IPS-15b (cell line): ENCODE results near the gene TRIM73.
"Not testable (repeated sequence)": the region's sequence is repeated elsewhere in the genome, so short reads cannot be mapped to it uniquely, and the experiment has no call there.

Experiments used
- H3K27me3 ChIP-seq: one replicate; pipeline ENCODE4 v1.6.1; 2013; ENCODE audit warnings: low read length; ENCODE audit not compliant: control insufficient read depth, insufficient read depth
- H3K36me3 ChIP-seq: one replicate; pipeline ENCODE4 v1.6.1; 2013; ENCODE audit warnings: low read length; ENCODE audit not compliant: control insufficient read depth, insufficient read depth
- H3K4me1 ChIP-seq: one replicate; pipeline ENCODE4 v1.6.1; 2013; ENCODE audit warnings: mild to moderate bottlenecking, low read length; ENCODE audit not compliant: control insufficient read depth, insufficient read depth
- H3K4me3 ChIP-seq: one replicate; pipeline ENCODE4 v1.5.1; 2013; ENCODE audit warnings: low read depth, low read length
- H3K9ac ChIP-seq: one replicate; pipeline ENCODE4 v1.6.1; 2013; ENCODE audit warnings: low read depth, mild to moderate bottlenecking, low read length
- H3K9me3 ChIP-seq: one replicate; pipeline ENCODE4 v1.6.1; 2013; ENCODE audit warnings: mild to moderate bottlenecking, low read length; ENCODE audit not compliant: control insufficient read depth, insufficient read depth

Gene TRIM73

DNA sequence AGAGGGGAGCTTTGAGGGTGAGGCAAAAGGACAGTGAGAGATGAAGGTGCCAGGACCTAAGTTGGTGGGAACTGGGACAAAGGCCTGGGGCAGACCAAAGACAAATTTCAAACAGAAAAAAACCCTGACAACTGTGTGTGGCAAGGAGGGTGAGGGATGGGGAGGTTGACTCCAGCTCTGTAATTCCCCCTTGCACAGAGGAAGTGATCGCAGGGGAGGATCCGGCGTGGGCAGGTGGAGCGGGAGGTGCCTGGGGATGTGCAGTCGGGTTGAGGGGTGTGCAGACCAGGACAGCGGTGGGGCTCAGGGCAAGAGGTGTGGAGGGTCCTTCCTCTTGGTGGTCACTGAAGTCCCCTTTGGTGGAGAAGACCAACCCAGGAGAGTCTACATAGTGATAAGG, 5.1 kb downstream of the TRIM73 start:
- not testable (repeated sequence) for H3K36me3 ChIP-seq, H3K9ac ChIP-seq, H3K27me3 ChIP-seq, H3K4me1 ChIP-seq, H3K4me3 ChIP-seq, H3K9me3 ChIP-seq

DNA sequence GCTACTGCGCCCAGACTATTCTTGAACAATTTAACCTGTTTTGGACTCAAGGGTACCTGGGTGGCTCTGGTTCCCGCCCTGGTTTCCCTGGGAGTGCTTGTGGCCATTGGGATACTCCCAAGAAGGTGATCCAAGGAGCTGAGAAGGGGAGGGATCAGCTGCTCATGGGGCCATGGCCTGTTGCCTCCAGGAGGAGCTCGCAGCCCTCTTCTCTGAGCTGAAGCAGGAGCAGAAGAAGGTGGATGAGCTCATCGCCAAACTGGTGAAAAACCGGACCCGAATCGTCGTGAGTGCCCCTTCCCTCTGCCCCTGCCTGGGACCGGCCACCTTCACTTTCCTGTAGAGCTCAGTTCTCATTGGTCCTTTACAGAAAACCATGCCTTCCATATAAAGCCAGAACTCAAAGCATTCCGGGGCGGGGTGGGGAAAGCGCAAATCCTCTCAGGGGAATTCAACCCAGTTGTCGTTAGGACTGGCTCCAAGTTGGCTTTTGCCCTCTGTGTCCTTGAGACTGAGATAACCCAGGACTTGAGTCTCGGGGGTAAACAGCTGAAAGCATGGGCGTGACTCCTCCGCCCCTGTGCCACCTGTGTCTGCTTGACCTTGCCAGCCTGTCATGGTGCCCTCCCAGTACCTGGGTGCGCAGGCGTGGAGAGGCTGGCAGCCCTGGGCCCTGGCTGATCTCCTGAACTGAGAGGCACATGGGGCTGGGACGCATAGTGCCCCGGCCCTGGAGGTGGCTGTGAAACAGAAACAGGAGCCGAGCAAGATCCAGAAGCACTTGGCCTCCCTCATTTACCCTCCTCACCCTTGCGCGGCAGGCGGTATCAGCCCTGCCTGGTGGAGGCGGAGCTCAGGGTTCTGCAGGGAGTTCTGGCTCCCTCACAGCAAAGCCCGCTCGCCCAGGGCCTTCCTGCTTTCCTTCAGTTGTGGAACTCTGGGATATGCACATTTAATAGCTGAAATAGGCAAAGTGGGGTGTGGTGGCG, 8.3 kb downstream of the TRIM73 start:
- not testable (repeated sequence) for H3K36me3 ChIP-seq, H3K4me3 ChIP-seq, H3K27me3 ChIP-seq, H3K9ac ChIP-seq, H3K4me1 ChIP-seq, H3K9me3 ChIP-seq

DNA sequence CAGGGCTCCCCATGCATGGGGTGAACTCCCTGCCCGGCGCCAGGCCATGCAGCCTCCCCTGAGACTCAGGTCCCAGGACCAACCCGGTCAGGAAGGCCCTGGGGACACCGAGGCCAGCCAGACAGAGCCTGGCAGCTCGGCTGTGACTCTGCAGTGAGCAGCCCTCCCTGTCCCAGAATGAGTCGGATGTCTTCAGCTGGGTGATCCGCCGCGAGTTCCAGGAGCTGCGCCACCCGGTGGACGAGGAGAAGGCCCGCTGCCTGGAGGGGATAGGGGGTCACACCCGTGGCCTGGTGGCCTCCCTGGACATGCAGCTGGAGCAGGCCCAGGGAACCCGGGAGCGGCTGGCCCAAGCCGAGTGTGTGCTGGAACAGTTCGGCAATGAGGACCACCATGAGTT, 9.2 kb downstream of the TRIM73 start:
- not testable (repeated sequence) for H3K36me3 ChIP-seq, H3K9ac ChIP-seq, H3K4me3 ChIP-seq, H3K27me3 ChIP-seq, H3K9me3 ChIP-seq, H3K4me1 ChIP-seq

DNA sequence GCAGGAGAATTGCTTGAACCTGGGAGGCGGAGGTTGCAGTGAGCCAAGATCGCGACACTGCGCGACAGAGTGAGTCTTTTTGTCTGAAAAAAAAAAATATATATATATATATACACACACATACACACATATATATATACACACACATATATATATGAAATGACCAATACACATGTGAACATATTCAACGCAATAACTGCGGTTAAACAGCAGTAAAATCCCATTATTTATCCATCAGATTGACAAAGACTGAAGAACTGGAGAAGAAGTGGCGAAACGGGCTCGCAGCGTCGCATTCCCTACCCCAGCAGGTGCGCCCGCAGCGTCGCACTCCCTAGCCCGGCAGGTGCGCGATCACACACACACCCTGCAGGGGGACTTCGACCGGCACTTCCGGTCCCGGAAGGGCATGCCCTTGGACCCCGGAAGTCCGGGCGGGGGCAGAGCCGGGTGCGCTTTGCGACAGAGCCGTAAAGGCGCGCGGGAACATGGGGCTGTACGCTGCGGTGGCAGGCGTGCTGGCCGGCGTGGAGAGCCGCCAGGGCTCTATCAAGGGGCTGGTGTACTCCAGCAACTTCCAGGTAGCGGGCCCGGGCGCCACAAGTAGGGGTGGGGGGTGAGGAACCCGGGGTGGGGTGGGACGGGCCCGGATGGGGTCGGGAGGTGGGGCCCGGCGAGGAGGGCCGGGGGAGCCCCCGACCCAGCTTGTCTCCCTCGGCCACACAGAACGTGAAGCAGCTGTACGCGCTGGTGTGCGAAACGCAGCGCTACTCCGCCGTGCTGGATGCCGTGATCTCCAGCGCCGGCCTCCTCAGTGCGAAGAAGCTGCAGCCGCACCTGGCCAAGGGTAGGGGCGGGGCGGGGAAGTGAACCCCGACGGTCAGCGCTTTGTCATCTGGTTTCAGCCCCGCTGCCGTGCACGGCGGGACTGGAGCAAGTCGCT, 14.7 kb downstream of the TRIM73 start:
- H3K36me3 ChIP-seq, H3K9ac ChIP-seq, H3K27me3 ChIP-seq, H3K4me3 ChIP-seq, H3K4me1 ChIP-seq, H3K9me3 ChIP-seq: not testable (repeated sequence)

DNA sequence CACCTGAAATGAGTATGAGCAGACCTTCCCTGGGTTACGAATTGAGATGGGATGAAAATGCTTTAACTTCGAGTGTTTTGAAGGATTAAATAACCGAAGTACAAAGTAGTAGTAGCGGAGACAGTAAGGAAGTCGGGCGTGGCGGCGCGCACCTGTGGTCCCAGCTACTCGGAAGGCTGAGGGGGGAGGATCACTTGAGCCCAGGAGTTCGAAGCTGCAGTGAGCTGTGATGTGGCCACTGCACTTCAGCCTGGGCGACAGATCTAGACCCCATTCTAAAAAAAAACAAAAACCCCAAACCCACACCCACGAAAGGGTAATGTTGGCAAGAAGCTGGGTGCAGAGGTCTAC, 15.4 kb downstream of the TRIM73 start:
- not testable (repeated sequence) for H3K36me3 ChIP-seq, H3K4me1 ChIP-seq, H3K9ac ChIP-seq

DNA sequence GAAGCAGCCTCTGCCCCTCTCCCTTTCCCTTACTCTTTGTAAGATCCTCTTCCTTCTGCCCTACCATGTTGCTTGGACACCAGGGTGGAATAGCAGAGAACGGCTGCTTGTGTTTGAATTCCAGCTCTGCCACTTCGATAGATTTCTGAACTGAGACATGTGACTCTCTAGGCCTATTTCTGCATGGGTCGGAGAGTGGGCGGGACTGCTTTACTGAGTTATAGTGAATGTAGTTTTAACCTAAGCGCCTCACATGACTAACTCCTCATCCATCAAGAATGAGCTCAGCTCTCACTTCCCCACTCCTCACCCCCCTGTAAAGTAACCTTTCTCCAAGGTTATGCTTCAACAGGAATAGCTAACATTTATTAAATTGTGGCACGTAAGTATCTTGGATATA, 18.8 kb downstream of the TRIM73 start:
- H3K4me3 ChIP-seq, H3K4me1 ChIP-seq, H3K9ac ChIP-seq: not testable (repeated sequence)

More for the DNA sequence above, 15.4 kb downstream of the TRIM73 start:
- not testable (repeated sequence) for H3K4me3 ChIP-seq, H3K9me3 ChIP-seq, H3K27me3 ChIP-seq

DNA sequence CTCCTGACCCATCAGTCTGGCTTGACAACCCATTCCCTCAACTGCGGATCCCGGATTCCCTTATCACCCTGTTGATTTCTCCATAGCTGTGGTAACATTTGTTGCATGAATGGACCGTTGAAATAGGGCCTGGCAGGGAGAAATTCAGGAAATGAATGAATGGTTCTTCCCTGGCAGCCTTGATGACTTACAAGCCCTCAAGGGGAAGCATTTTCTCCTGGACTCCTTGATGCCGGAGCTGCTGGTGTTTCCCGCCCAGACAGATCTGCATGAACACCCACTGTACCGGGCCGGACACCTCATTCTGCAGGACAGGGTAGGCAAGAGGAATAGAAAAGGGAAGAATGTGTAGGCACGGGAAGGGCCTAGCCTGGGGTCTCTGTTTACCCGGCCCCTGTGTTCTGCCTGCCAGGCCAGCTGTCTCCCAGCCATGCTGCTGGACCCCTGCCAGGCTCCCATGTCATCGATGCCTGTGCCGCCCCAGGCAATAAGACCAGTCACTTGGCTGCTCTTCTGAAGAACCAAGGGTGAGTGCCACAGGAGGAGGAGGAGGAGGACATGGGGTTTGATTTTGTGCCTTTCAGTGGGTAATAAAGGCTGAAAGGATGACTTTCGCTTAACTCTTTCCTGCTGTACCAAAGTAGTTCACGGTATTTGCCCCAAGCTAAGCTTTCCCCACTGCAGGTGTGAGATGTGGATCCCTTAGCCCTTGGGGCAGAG, 19.4 kb downstream of the TRIM73 start:
- H3K4me3 ChIP-seq, H3K9ac ChIP-seq, H3K9me3 ChIP-seq: not testable (repeated sequence)

More for the DNA sequence above, 18.8 kb downstream of the TRIM73 start:
- H3K36me3 ChIP-seq, result peaks cover 13% of the 10 kb centered on the region
- not testable (repeated sequence) for H3K9me3 ChIP-seq, H3K27me3 ChIP-seq

DNA sequence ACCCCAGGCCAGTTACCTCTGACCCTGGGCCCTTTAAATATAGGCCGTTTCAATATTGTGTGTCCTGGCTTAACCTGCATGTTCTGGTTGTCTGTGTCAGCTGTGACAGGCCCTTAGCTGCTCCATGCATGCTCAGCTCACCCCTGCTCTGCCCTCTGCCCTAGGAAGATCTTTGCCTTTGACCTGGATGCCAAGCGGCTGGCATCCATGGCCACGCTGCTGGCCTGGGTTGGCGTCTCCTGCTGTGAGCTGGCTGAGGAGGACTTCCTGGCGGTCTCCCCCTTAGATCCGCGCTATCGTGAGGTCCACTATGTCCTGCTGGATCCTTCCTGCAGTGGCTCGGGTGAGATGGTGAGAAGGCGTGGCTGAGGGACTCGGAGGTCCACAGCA, 20.0 kb downstream of the TRIM73 start:
- peaks cover 13% of the 10 kb centered on the region for H3K36me3 ChIP-seq
- H3K9me3 ChIP-seq, H3K9ac ChIP-seq, H3K27me3 ChIP-seq, H3K4me3 ChIP-seq, H3K4me1 ChIP-seq: not testable (repeated sequence)

More for the DNA sequence above, 19.4 kb downstream of the TRIM73 start:
- peaks cover 13% of the 10 kb centered on the region for H3K36me3 ChIP-seq
- H3K4me1 ChIP-seq, H3K27me3 ChIP-seq: not testable (repeated sequence)

DNA sequence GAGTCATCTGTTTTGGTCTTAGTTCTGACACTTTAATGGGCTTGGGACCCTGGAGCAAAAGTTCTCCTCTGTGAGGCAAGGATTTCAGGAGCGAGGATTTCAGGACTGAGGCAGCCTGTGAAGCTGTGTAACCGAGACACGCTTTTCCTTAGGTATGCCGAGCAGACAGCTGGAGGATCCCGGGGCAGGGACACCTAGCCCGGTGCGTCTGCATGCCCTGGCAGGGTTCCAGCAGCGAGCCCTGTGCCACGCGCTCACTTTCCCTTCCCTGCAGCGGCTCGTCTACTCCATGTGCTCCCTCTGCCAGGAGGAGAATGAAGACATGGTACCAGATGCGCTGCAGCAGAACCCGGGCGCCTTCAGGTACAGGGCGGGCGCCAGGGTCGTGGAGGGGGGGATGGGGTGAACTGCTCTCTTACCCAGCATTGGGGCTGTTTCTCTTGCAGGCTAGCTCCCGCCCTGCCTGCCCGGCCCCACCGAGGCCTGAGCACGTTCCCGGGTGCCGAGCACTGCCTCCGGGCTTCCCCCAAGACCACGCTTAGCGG, 20.5 kb downstream of the TRIM73 start:
- H3K4me1 ChIP-seq, H3K9me3 ChIP-seq, H3K27me3 ChIP-seq, H3K9ac ChIP-seq, H3K4me3 ChIP-seq: not testable (repeated sequence)
- H3K36me3 ChIP-seq, result peaks cover 18% of the 10 kb centered on the region

DNA sequence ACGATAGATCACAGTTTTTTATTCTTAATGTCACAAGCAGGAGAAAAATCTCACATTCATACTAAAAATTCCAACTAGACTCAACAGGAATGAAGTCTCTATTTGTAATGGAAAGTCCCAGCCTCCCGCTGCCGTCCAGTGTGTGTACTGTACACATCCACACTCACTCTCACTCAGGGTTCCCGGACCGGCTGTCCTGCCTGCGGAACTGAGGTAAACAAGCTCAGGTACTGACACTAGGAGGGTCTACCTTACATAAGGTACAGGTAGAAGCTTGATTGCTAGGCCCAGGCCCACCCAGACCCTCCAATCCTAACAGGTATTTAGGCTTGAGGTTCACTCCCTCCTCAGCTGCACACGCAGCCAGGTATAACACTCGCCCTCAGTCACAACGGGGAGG, 21.4 kb downstream of the TRIM73 start:
- not testable (repeated sequence) for H3K4me1 ChIP-seq, H3K4me3 ChIP-seq, H3K9ac ChIP-seq, H3K9me3 ChIP-seq, H3K27me3 ChIP-seq
- peaks cover 21% of the 10 kb centered on the region for H3K36me3 ChIP-seq

DNA sequence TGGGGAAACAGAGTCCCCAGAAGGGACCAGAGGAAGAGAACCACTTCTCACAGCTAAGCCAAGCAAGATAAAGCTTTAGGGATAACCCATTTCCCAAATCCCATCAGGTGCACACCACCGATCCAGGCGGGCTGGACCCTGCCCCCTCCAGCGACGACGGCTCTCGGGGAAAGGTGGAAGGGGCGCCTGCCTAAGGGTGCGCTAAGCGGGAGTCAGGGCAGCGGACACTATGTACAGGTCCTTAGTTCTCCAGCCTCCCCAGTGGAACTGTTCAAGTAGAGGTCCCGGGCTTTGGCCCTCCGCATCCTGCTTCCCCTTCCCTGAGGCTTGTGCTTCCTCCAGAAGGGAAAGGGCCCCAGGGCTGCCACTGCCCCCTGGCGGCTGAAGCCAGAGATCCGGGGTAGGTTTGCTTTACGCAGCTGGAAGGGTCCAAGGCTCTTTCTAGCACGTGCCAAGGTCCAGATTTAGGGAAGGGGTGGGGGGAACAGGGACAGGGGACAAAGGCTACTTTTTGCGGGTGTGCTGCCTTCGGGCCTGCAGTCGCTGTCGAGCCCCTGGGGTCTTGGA, 22.9 kb downstream of the TRIM73 start:
- not testable (repeated sequence) for H3K27me3 ChIP-seq, H3K9ac ChIP-seq, H3K4me1 ChIP-seq, H3K9me3 ChIP-seq, H3K4me3 ChIP-seq
- H3K36me3 ChIP-seq, result peaks cover 23% of the 10 kb centered on the region
